Measurements from ENCODE around the gene PRPF8. TPM values are rescaled to one million over a fixed set of nuclear protein-coding genes. Genes with fewer than 3 reads are reported as not detected.

Gene PRPF8
- total and polyA plus RNA-seq, 2 donors (not counting 1 experiment from before 2014, with no cell fraction given): 177 to 423 TPM

DNA sequence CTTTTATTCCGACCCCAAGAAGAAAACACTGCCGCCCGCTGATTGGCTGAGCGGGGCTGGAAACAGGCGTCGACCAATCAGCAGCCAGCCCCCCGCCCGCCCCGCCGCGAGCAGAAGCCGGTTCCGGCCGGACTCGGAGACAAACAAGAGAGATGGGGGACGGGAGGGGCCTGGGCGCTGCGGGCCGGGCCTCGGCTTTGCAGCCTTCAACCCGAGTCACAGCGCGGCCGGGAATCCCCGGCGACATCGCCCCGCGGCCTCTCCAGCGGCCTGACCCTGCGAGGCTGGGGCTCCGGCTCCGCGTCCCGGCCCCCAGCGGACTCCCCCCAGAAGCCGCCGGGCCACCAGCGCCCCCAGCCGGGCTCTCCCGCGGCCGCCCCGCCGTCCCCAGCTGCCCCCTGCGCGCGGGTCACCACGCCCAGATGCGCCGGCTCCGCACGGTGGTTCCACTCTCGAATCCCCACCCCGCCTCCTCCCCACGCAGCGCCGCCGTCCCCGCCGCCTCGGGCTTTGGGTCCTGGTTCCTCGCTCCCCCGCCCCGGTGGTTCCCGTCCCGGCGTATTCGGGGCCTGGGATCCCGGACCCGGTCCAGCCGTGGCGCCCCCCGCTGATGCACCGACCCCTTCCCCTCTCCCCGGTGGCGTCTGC lies 55.7 kb downstream of the PRPF8 start:
- H3K4me1 Mint-ChIP-seq: peaks cover 49% of the 10 kb centered on the region

More for the DNA sequence above, 55.7 kb downstream of the PRPF8 start:
- Histone ChIP-seq H4K20me1 (ENCODE audit: control insufficient read depth, insufficient read depth, low read length, poor library complexity, severe bottlenecking) (no peaks in the 10 kb centered on the region), H3K27ac (ENCODE audit: low read length in 2 of 2) (peak overlapping the region; percentile 94 to 97), H3K9me3 (ENCODE audit: control extremely low read depth in 1 of 3, control insufficient read depth in 2 of 3, insufficient read depth in 1 of 3, low read length in 2 of 3) (peaks cover 0 to 7% (median 0%) of the 10 kb centered on the region in 3 donors), H3K36me3 (replicated peaks in 1 of 2; ENCODE audit: control extremely low read depth in 1 of 2, control insufficient read depth in 1 of 2, extremely low read depth in 1 of 2, insufficient read depth in 2 of 2, low read length in 1 of 2) (peaks cover 0 to 16% of the 10 kb centered on the region in 2 experiments), H3K27me3 (replicated peaks in 1 of 4; ENCODE audit: control extremely low read depth in 1 of 4, control insufficient read depth in 3 of 4, insufficient read depth in 4 of 4, low read length in 3 of 4) (no peaks in the 10 kb centered on the region), H3K79me2 (ENCODE audit: control insufficient read depth, insufficient read depth, low read length) (peaks cover 39% of the 10 kb centered on the region), H3K4me2 (replicated peaks; ENCODE audit: low read depth, low read length, poor library complexity, severe bottlenecking) (peak overlapping the region; percentile 100), H3K9ac (ENCODE audit: low read length) (peak overlapping the region; percentile 87), H2AFZ (ENCODE audit: insufficient read depth, low read depth, low read length, poor library complexity, severe bottlenecking) (peak overlapping the region; percentile 78), H3K4me3 (ENCODE audit: control extremely low read depth in 1 of 5, extremely low read depth in 1 of 5, insufficient read depth in 1 of 5, low read depth in 2 of 5, low read length in 4 of 5) (peak overlapping the region; percentile 52 to 97 (median 92)), H3K4me1 (ENCODE audit: control insufficient read depth in 2 of 2, insufficient read depth in 2 of 2, low read length in 2 of 2) (peaks cover 49 to 57% of the 10 kb centered on the region in 2 donors)
- peak; percentile 96 for DNase-seq
- ATAC-seq (ENCODE audit: low read depth): peak; percentile 64
- no peak for TF ChIP-seq EZH2 (IDR thresholded peaks at IDR 0.05; ENCODE audit: borderline replicate concordance, insufficient read depth, low read depth, low read length, poor library complexity, severe bottlenecking)
- TF ChIP-seq, protein P1, sequence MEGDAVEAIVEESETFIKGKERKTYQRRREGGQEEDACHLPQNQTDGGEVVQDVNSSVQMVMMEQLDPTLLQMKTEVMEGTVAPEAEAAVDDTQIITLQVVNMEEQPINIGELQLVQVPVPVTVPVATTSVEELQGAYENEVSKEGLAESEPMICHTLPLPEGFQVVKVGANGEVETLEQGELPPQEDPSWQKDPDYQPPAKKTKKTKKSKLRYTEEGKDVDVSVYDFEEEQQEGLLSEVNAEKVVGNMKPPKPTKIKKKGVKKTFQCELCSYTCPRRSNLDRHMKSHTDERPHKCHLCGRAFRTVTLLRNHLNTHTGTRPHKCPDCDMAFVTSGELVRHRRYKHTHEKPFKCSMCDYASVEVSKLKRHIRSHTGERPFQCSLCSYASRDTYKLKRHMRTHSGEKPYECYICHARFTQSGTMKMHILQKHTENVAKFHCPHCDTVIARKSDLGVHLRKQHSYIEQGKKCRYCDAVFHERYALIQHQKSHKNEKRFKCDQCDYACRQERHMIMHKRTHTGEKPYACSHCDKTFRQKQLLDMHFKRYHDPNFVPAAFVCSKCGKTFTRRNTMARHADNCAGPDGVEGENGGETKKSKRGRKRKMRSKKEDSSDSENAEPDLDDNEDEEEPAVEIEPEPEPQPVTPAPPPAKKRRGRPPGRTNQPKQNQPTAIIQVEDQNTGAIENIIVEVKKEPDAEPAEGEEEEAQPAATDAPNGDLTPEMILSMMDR (IDR thresholded peaks at IDR 0.05): peak; percentile 36
- H3K9me3 Mint-ChIP-seq (ENCODE audit: insufficient read depth): no peaks in the 10 kb centered on the region
- under 1% methylated on average over 77 of the region's 77 CpGs for WGBS (ENCODE audit: insufficient coverage)
- intact Hi-C loops (cut with micrococcal nuclease): loop anchor here (1.0 to 5.0 kb wide), 5 partner anchors 22 to 773 kb away; partner anchors contain the start of genes INPP5K, MNT and PITPNA
- CTCF ChIA-PET: interaction anchor here (0.8 to 10.4 kb wide), 15 partner anchors 12 to 369 kb away, joined by 3 to 326 read pairs (median 9); partner anchors contain the start of genes INPP5K, PITPNA, RILP and SCARF1
- no peaks in the 10 kb centered on the region for H3K27me3 Mint-ChIP-seq
- peak overlapping the region; percentile 93 for H3K4me3 Mint-ChIP-seq
- POLR2A ChIA-PET: interaction anchor here (0.6 to 7.3 kb wide), 19 partner anchors 10 to 258 kb away, joined by 3 to 127 read pairs (median 6); partner anchors contain the start of genes INPP5K, PITPNA and RILP
- H3K27ac Mint-ChIP-seq: peak overlapping the region; percentile 98

All from B cell (primary cell).